Activated CD8-positive, alpha-beta memory T cell treated with anti-CD3 and anti-CD28 coated beads, Interleukin-2, amount 10 ng/mL, durations not matched to agents 7 days and 5 days (primary cell): ENCODE results near the gene PPP2R2D. TPM values are rescaled to one million over a fixed set of nuclear protein-coding genes. Genes with fewer than 3 reads are reported as not detected.

Experiments used
- ATAC-seq: fragments of 150-1000 bp; cut with Tn5 transposase; one replicate; pipeline ENCODE4 v1.10.0; 2021; ENCODE audit warnings: moderate library complexity
- CTCF ChIA-PET: fragments of 350-600 bp; sonication (Branson Sonifier 250); formaldehyde crosslinking; loops from one replicate; lab custom pipeline; 2021; ENCODE audit warnings: antibody characterized with exemption; lab: Charles Lee
- DNase-seq: peaks from one replicate; pipeline ENCODE4 v3.0.0-alpha.2; 2020
- H3K27ac Mint-ChIP-seq: one replicate; pipeline ENCODE4 v1.8.0; 2021; ENCODE audit warnings: mild to moderate bottlenecking, mixed read lengths
- H3K27me3 Mint-ChIP-seq: one replicate; pipeline ENCODE4 v1.8.0; 2021; ENCODE audit warnings: mixed read lengths
- H3K36me3 Mint-ChIP-seq: one replicate; pipeline ENCODE4 v1.8.0; 2021; ENCODE audit warnings: mild to moderate bottlenecking, mixed read lengths
- H3K4me1 Mint-ChIP-seq: one replicate; pipeline ENCODE4 v1.8.0; 2021; ENCODE audit warnings: mixed read lengths
- H3K4me3 Mint-ChIP-seq: one replicate; pipeline ENCODE4 v1.8.0; 2021; ENCODE audit warnings: mild to moderate bottlenecking, moderate library complexity, mixed read lengths
- H3K9me3 Mint-ChIP-seq: one replicate; pipeline ENCODE4 v1.8.0; 2022; ENCODE audit warnings: low read depth, mixed read lengths
- total RNA-seq, 2 experiments: library from RNA; stranded (reverse); gene quantifications; one replicate each; pipeline ENCODE4 v1.2.3, GENCODE V29; 2021

The PPP2R2D gene
- total RNA-seq, 2 experiments from 2014 or later = 36.0 to 41.9 TPM

DNA sequence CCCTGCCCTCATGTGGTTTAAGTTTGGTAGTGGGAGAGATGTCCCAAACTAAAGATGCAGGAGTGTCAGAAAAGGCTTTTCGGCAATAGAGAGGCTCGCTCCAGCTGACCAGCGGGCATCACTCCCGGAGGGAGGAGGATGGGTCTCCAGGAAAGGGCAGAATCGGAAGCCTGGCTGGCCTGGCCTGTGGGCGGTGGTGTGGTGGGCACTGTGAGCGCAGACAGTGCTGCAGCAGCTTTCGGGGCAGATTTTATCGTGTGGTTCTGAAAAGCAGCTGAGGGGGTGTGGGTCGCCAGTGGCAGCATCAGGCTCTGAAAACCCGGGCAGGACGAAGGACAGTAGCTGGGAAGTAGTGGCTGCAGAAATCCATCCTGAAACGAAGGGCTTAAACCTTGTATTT lies 68.1 kb downstream of the PPP2R2D start:
- H3K36me3 Mint-ChIP-seq = peaks cover 48% of the 10 kb centered on the region
- no peaks in the 10 kb centered on the region for H3K27me3 Mint-ChIP-seq
- CTCF ChIA-PET = no interaction called here
- ATAC-seq (no peak), DNase-seq (no peak)
- H3K4me1 Mint-ChIP-seq = peaks cover 45% of the 10 kb centered on the region
- H3K4me3 Mint-ChIP-seq = no peak overlapping the region
- peak overlapping the region; percentile 24 for H3K27ac Mint-ChIP-seq
- no peaks in the 10 kb centered on the region for H3K9me3 Mint-ChIP-seq

DNA sequence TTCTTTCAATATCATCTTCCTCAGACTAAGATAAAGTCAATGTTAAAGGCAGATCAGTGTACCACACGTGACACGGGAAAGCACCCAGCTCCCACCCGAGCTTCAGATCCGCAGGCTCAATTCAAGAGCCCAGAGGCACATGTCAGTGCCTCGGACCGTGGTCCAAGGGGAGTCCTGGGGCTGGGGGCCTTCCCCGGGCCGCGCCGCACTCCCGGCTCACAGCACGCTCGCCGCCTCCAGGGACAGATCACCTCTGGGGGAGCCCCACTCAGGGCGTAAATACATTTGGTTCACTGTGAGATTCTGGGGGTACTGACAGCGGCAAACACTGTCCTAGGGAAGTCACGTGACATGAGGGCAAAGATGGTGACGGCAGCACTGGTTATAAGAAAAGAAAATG lies 70.1 kb downstream of the PPP2R2D start:
- no peak for ATAC-seq
- Mint-ChIP-seq H3K4me1 (peaks cover 40% of the 10 kb centered on the region), H3K27me3 (no peaks in the 10 kb centered on the region), H3K4me3 (no peak overlapping the region), H3K27ac (no peak overlapping the region), H3K9me3 (no peaks in the 10 kb centered on the region), H3K36me3 (peaks cover 44% of the 10 kb centered on the region)
- CTCF ChIA-PET = no interaction called here
- no peak for DNase-seq

DNA sequence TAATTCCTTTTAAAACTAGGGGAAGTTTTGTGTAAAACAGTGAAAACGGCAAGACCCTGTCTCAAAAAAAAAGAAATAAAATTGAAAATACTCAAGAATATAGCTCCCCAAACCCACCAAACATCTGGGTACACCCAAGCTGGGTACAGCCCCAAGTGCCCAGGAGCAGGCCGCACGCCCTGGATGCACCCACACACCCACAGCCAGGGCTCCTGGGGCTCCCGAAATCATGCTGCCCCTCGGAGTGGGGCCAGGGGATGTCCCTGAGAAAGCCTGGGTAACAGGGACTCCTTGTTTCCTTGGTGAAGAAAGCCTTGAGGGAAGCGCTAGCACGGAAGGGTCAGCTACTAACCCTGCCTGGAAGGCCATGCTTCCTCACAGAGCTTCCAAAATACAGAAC lies 70.8 kb downstream of the PPP2R2D start:
- Mint-ChIP-seq H3K9me3 (no peaks in the 10 kb centered on the region), H3K27ac (peak overlapping the region; percentile 80), H3K4me3 (no peak overlapping the region), H3K4me1 (peaks cover 46% of the 10 kb centered on the region), H3K27me3 (no peaks in the 10 kb centered on the region), H3K36me3 (peaks cover 40% of the 10 kb centered on the region)
- DNase-seq (no peak), ATAC-seq (no peak)
- CTCF ChIA-PET = interaction anchor here (2.3 to 2.8 kb wide), 2 partner anchors 51 to 70 kb away, joined by 5 to 12 read pairs; no protein-coding TSS in a partner anchor

DNA sequence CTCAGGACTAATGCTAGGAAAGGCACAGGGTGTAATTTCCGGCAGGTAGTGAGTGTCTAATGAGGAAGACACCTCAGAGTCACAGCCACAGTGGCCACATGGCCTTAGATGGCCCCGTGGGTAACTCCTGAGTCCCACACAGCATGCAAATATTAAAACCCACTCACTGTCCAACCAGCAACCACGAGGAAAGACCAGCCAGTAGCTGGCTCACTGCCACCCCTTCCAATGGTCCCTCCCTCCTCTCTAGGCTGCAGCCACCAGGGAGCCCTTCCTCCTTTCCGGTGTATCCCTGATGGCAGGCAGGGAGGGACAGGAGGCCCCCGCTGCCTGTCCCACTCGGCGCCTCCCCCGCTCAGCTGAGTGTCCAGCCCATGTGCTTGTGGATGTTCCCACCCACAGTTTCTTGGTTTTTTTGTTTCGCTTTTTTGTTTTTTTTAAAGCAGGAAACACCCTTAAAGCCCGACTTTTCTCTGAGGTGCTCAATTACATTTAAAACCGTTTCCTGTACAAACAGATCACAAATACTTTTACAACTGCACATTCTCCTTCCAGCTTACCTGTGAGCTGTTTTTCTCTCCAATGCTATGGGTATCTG lies 71.8 kb downstream of the PPP2R2D start:
- peaks cover 43% of the 10 kb centered on the region for H3K36me3 Mint-ChIP-seq
- peak overlapping the region; percentile 65 for H3K4me3 Mint-ChIP-seq
- H3K9me3 Mint-ChIP-seq = no peaks in the 10 kb centered on the region
- peaks cover 55% of the 10 kb centered on the region for H3K4me1 Mint-ChIP-seq
- peak overlapping the region; percentile 80 for H3K27ac Mint-ChIP-seq
- DNase-seq (peak; percentile 67), ATAC-seq (peak; percentile 76)
- CTCF ChIA-PET = interaction anchor here (1.1 to 2.8 kb wide), 6 partner anchors 10 to 87 kb away, joined by 3 to 12 read pairs (median 4); partner anchors contain the start of gene BNIP3
- no peaks in the 10 kb centered on the region for H3K27me3 Mint-ChIP-seq

DNA sequence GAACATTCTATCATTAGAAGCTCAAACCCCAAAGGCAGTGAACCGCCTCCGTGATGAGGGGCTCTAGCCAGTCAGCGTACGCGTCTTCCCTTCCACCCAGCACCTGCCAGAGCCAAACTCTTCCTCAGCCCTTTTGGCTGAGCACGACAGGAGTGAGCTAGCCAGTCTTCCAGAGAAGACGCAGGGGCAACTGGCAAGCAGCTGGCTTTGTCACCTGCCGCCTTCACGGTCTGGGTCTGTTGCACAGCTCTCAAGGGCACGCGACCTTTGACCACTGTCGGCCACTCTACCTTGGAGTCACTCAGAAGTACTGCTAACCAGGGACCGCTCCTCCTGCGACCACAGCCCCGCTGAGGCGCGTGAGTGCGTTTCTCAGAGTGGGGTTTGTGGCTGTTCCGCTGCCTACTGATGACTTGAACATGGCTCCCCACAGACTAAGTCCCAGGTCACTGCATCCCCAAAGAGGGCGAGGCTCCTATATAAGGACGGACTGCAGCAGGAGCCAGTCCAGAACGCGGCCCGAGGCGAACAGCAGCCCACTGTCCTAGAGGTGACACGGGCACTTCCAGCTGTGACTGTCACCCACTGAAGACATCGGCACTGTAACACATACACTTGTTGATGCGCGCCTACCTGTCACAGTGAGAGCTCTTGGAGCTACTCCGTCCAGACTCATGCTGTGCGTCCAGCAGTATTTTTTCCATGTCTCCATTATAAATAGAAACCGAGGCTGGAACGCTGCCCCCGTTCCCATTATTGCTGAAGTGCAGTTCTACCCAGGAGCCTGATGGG lies 72.5 kb downstream of the PPP2R2D start:
- H3K9me3 Mint-ChIP-seq = no peaks in the 10 kb centered on the region
- CTCF ChIA-PET = interaction anchor here (0.8 to 2.8 kb wide), 8 partner anchors 7 to 88 kb away, joined by 3 to 12 read pairs (median 4); partner anchors contain the start of gene BNIP3
- DNase-seq (peak; percentile 48), ATAC-seq (peak; percentile 51)
- H3K4me1 Mint-ChIP-seq = peaks cover 62% of the 10 kb centered on the region
- no peaks in the 10 kb centered on the region for H3K27me3 Mint-ChIP-seq
- H3K36me3 Mint-ChIP-seq = peaks cover 46% of the 10 kb centered on the region
- H3K4me3 Mint-ChIP-seq = peak overlapping the region; percentile 65
- peak overlapping the region; percentile 80 for H3K27ac Mint-ChIP-seq

DNA sequence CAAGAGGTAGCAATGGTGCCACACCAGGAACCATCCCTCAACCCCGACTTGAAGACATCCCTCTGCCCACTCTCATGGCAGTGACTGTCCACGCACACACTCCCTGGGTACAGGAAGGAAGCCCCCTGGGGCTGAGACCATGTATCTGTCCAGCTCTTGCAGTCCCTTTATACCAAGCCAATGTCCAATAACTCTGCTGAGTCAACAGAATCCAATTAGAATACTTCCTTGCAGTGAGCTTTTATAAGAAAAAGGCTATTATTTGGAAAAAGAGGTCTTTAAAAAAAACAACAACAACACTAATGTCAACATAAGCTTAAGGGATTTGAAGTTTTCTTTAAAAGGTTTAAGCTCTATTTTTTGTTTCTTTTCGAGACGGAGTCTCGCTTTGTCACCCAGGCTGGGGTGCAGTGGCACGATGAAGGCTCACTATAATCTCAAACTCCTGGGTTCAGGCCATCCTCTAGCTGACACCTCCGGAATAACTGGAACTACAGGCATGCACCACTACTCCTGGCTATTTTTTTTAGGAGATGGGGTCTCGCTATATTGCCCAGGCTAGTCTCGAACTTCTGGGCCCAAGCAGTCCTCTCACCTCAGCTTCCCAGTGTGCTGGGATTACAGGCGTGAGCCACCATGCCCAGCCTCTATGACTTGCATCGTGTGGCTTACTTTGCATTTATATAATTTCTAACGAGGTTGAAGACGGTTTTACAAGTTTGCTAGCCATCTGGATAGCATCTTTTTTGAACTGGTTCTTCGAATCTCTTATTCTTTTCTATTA lies 73.4 kb downstream of the PPP2R2D start:
- Mint-ChIP-seq H3K36me3 (peaks cover 43% of the 10 kb centered on the region), H3K27me3 (no peaks in the 10 kb centered on the region), H3K4me1 (peaks cover 69% of the 10 kb centered on the region), H3K4me3 (peak overlapping the region; percentile 65), H3K27ac (peak overlapping the region; percentile 74), H3K9me3 (no peaks in the 10 kb centered on the region)
- CTCF ChIA-PET = interaction anchor here (0.8 to 2.8 kb wide), 3 partner anchors 9 to 89 kb away, joined by 4 to 12 read pairs (median 10); no protein-coding TSS in a partner anchor
- no peak for ATAC-seq
- no peak for DNase-seq

DNA sequence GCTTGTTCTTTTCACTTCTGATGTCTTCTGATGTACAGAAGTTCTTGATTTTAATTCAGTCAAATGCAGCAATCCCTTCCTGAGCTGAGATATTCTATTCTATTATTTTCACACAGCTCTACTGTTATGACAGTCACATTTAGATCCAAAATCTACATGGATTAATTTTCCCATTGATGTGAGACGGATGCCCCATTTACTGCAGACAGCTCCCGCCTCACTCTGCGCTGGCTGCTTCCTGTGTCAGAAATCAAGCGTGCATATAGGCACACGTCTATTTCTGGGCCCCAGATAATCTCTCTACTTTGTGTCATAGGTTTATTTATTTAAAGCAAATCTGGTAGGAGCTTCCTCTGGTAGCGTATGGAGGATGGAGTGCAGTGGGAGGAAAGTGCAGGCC lies 74.2 kb downstream of the PPP2R2D start:
- Mint-ChIP-seq H3K9me3 (no peaks in the 10 kb centered on the region), H3K27ac (peak overlapping the region; percentile 48), H3K27me3 (no peaks in the 10 kb centered on the region), H3K36me3 (peaks cover 46% of the 10 kb centered on the region), H3K4me1 (peaks cover 75% of the 10 kb centered on the region), H3K4me3 (no peak overlapping the region)
- DNase-seq (no peak), ATAC-seq (no peak)
- CTCF ChIA-PET = interaction anchor here (1.6 to 2.7 kb wide), 2 partner anchors 10 to 89 kb away, joined by 7 to 10 read pairs; no protein-coding TSS in a partner anchor

DNA sequence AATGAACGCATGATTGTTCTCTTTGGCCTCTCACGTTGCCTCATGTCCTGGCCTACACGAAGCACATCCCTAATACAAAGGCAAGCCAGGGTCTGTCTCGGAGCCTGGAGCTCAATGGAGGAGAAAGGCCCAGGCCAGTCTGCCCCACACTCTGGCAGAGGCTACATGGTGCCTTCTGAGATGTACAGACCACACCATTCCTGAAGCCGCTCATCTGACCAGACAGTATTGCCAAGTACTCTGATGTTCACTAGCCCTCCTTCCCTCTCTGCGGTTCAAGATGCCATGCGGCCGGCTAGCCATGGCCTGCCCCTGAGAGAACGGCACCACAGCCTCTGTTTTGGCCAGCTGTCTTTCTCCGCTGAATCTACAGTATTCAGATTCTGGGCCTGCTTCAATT lies 75.0 kb downstream of the PPP2R2D start:
- no peak overlapping the region for H3K4me3 Mint-ChIP-seq
- CTCF ChIA-PET = interaction anchor here (1.6 kb wide), 1 partner anchor 11 kb away, joined by 7 read pairs; no protein-coding TSS in a partner anchor
- peaks cover 38% of the 10 kb centered on the region for H3K36me3 Mint-ChIP-seq
- DNase-seq (no peak), ATAC-seq (no peak)
- no peaks in the 10 kb centered on the region for H3K9me3 Mint-ChIP-seq
- peaks cover 75% of the 10 kb centered on the region for H3K4me1 Mint-ChIP-seq
- no peaks in the 10 kb centered on the region for H3K27me3 Mint-ChIP-seq
- H3K27ac Mint-ChIP-seq = no peak overlapping the region

DNA sequence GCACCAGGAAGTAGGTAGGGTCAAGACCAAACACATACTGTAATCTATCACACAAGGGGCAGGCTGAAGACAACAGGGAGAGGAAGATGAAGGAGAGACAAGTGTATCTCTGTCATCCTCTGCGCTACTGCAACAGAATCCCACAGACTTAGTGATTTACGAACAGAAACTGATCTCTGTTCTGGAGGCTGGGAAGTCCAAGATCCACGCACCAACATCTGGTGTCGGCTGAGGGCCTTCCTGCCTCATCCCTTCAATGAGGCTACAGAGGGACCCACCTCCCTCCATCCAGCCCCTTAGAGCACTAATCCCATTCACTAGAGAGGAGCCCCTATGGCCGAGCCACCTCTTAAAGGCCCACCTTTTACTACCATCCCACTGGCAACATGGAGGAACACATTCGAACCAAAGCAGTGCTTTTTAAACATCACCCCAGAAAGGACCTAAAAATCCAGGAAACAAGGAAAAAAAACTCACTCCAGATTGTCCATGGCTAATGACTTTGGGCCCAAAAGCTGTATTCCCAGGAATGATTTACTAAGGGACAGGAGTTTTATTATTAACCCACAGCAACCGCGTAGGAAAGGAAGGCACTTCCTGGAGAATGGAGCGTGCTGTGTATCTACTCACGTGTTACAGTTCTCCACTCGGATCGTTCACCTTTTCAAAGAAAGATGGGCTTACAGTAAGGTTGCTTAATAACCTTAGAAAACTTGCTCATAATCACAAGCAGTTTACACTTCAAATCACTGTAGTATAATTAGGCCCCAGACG lies 76.7 kb downstream of the PPP2R2D start:
- CTCF ChIA-PET = no interaction called here
- ATAC-seq (no peak), DNase-seq (no peak)
- H3K4me1 Mint-ChIP-seq = peaks cover 71% of the 10 kb centered on the region
- H3K27me3 Mint-ChIP-seq = no peaks in the 10 kb centered on the region
- no peak overlapping the region for H3K4me3 Mint-ChIP-seq
- peaks cover 30% of the 10 kb centered on the region for H3K36me3 Mint-ChIP-seq
- no peaks in the 10 kb centered on the region for H3K9me3 Mint-ChIP-seq
- no peak overlapping the region for H3K27ac Mint-ChIP-seq

DNA sequence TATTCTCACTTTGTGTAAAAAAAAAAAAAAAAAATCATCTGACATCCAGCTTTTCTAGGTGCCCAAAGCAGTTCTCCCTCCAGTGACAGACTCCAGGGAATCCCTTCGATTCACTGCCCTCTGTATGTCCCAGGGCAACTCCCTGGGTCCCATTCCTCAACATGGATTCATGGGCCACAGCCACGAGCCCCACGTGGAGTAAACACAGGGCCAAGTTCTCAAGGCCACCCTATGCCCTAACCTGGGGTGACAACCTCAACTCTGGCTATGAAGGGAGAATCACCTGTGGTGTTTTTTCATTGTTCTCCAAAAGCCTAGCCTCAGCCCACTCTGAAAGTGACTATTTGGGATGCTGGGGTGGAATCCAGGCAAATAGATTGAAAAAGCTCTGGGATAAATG lies 77.6 kb downstream of the PPP2R2D start:
- no peak for ATAC-seq
- no peak overlapping the region for H3K27ac Mint-ChIP-seq
- H3K4me3 Mint-ChIP-seq = no peak overlapping the region
- no peak for DNase-seq
- peaks cover 66% of the 10 kb centered on the region for H3K4me1 Mint-ChIP-seq
- H3K9me3 Mint-ChIP-seq = no peaks in the 10 kb centered on the region
- H3K36me3 Mint-ChIP-seq = peaks cover 25% of the 10 kb centered on the region
- H3K27me3 Mint-ChIP-seq = peaks cover 7% of the 10 kb centered on the region
- CTCF ChIA-PET = no interaction called here

DNA sequence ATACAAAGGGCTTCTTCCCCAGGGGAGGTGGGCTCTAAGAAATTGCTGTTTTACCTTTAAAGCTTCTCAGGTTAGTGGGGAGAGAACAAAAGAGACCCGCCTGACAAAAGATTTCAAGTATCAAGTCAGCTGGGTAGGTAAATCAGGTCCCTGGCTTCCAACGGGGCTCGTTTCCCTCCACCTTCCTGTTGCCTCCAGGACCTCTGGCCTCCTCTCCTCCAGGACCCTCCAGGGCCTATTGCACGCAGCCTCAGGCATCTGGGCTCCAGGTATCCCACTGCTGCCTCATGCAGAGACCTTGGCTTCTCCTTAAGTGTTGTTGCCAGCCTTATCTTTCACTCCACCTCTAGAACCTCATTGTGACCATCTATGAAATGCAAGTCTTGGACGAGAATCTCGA lies 78.0 kb downstream of the PPP2R2D start:
- peaks cover 24% of the 10 kb centered on the region for H3K36me3 Mint-ChIP-seq
- H3K4me1 Mint-ChIP-seq = peaks cover 61% of the 10 kb centered on the region
- H3K4me3 Mint-ChIP-seq = peak overlapping the region; percentile 63
- H3K27ac Mint-ChIP-seq = peak overlapping the region; percentile 46
- H3K9me3 Mint-ChIP-seq = no peaks in the 10 kb centered on the region
- CTCF ChIA-PET = no interaction called here
- ATAC-seq (no peak), DNase-seq (no peak)
- H3K27me3 Mint-ChIP-seq = peaks cover 10% of the 10 kb centered on the region

DNA sequence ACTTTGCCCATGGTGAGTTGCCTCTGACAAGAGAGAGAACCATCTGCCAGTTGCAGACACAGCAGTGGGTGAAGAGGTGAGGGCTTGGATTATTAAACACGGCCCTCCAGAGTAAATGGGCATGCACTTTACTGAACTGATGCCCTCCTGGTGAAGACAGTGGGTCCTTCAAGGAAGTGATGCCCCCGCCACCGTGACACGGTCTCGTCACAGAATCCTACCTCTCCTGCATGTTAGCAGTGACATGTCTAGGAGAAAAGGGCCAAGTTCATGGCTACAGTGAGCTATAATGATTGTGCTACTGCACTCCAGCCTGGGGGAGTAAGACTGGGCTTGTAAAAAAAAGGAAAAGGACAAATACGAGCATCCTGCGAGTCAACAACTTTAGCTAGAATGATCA lies 78.5 kb downstream of the PPP2R2D start:
- H3K4me3 Mint-ChIP-seq = peak overlapping the region; percentile 63
- CTCF ChIA-PET = no interaction called here
- DNase-seq (no peak), ATAC-seq (no peak)
- H3K27ac Mint-ChIP-seq = peak overlapping the region; percentile 47
- peaks cover 58% of the 10 kb centered on the region for H3K4me1 Mint-ChIP-seq
- peaks cover 15% of the 10 kb centered on the region for H3K27me3 Mint-ChIP-seq
- H3K9me3 Mint-ChIP-seq = no peaks in the 10 kb centered on the region
- peaks cover 22% of the 10 kb centered on the region for H3K36me3 Mint-ChIP-seq
